Measurements from ENCODE around the gene GAGE10. TPM values are rescaled to one million over a fixed set of nuclear protein-coding genes. Genes with fewer than 3 reads are reported as not detected.
"Not testable (repeated sequence)": the region's sequence is repeated elsewhere in the genome, so short reads cannot be mapped to it uniquely, and the experiment has no call there.

GAGE10 gene
- total and polyA plus RNA-seq, 2 experiments from 2014 or later = not detected

DNA sequence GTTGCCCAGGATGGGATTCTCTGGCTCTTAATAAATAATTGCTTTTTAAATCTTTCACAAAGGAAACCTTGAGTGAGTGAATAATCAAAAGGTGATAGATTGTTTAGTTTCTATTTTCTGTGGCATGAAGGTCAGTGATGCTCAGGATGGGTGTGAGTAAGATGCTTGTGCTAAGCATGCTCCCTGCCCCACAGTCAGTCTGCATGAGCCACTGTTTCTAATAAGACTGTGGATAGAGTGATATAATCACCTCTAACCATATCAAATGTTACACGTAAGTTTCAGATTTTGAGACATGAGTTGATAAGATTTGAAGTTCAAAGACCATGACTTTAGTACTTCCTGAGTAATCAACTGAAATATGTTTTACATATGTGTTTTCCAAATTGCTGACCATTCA, 2.7 kb upstream of the GAGE10 start:
- Mint-ChIP-seq H3K4me3 (no peak overlapping the region), H3K36me3 (ENCODE audit: low read depth) (no peaks in the 10 kb centered on the region), H3K4me1 (peaks cover 9% of the 10 kb centered on the region; the same call in 1 of the 3 replicates), H3K9me3 (no peaks in the 10 kb centered on the region), H3K27ac (no peak overlapping the region), H3K27me3 (ENCODE audit: insufficient read depth, low read depth, poor library complexity) (peaks cover 5% of the 10 kb centered on the region)
- no peak for ATAC-seq
- Histone ChIP-seq H3K9me2 (ENCODE audit: insufficient read depth) (no peaks in the 10 kb centered on the region), H3K79me2 (replicated peaks; ENCODE audit: insufficient read depth) (no peaks in the 10 kb centered on the region), H3K36me3 (ENCODE audit: insufficient read depth) (no peaks in the 10 kb centered on the region), H2AFZ (no peak overlapping the region), H3K27me3 (ENCODE audit: insufficient read depth) (no peaks in the 10 kb centered on the region), H3F3A (replicated peaks; ENCODE audit: low read depth) (no peaks in the 10 kb centered on the region), H3K4me2 (no peak overlapping the region), H4K20me1 (replicated peaks; ENCODE audit: insufficient read depth) (no peaks in the 10 kb centered on the region), H3K4me1 (ENCODE audit: insufficient read depth) (no peaks in the 10 kb centered on the region), H3K27ac (ENCODE audit: low read depth) (no peak overlapping the region), H3K4me3 (no peak overlapping the region)
- TF ChIP-seq, protein P1, sequence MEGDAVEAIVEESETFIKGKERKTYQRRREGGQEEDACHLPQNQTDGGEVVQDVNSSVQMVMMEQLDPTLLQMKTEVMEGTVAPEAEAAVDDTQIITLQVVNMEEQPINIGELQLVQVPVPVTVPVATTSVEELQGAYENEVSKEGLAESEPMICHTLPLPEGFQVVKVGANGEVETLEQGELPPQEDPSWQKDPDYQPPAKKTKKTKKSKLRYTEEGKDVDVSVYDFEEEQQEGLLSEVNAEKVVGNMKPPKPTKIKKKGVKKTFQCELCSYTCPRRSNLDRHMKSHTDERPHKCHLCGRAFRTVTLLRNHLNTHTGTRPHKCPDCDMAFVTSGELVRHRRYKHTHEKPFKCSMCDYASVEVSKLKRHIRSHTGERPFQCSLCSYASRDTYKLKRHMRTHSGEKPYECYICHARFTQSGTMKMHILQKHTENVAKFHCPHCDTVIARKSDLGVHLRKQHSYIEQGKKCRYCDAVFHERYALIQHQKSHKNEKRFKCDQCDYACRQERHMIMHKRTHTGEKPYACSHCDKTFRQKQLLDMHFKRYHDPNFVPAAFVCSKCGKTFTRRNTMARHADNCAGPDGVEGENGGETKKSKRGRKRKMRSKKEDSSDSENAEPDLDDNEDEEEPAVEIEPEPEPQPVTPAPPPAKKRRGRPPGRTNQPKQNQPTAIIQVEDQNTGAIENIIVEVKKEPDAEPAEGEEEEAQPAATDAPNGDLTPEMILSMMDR (conservative IDR thresholded peaks at IDR 0.05; ENCODE audit: low read depth in 2 of 2) = no peak
- no peak for TF ChIP-seq JUNB (IDR thresholded peaks at IDR 0.05; ENCODE audit: unreplicated experiment)
- no peak for TF ChIP-seq EZH2phosphoT487 (IDR thresholded peaks at IDR 0.05; ENCODE audit: unreplicated experiment)
- TF ChIP-seq, protein P2, sequence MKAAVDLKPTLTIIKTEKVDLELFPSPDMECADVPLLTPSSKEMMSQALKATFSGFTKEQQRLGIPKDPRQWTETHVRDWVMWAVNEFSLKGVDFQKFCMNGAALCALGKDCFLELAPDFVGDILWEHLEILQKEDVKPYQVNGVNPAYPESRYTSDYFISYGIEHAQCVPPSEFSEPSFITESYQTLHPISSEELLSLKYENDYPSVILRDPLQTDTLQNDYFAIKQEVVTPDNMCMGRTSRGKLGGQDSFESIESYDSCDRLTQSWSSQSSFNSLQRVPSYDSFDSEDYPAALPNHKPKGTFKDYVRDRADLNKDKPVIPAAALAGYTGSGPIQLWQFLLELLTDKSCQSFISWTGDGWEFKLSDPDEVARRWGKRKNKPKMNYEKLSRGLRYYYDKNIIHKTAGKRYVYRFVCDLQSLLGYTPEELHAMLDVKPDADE (IDR thresholded peaks at IDR 0.05) = no peak
- TF ChIP-seq, protein P3, sequence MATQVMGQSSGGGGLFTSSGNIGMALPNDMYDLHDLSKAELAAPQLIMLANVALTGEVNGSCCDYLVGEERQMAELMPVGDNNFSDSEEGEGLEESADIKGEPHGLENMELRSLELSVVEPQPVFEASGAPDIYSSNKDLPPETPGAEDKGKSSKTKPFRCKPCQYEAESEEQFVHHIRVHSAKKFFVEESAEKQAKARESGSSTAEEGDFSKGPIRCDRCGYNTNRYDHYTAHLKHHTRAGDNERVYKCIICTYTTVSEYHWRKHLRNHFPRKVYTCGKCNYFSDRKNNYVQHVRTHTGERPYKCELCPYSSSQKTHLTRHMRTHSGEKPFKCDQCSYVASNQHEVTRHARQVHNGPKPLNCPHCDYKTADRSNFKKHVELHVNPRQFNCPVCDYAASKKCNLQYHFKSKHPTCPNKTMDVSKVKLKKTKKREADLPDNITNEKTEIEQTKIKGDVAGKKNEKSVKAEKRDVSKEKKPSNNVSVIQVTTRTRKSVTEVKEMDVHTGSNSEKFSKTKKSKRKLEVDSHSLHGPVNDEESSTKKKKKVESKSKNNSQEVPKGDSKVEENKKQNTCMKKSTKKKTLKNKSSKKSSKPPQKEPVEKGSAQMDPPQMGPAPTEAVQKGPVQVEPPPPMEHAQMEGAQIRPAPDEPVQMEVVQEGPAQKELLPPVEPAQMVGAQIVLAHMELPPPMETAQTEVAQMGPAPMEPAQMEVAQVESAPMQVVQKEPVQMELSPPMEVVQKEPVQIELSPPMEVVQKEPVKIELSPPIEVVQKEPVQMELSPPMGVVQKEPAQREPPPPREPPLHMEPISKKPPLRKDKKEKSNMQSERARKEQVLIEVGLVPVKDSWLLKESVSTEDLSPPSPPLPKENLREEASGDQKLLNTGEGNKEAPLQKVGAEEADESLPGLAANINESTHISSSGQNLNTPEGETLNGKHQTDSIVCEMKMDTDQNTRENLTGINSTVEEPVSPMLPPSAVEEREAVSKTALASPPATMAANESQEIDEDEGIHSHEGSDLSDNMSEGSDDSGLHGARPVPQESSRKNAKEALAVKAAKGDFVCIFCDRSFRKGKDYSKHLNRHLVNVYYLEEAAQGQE (IDR thresholded peaks at IDR 0.05; ENCODE audit: unreplicated experiment) = no peak
- no peak for TF ChIP-seq STAT1 (IDR thresholded peaks at IDR 0.05; ENCODE audit: unreplicated experiment)
- no peak for TF ChIP-seq ZNF331 (CRISPR knock-in tag; IDR thresholded peaks at IDR 0.05; ENCODE audit: low read depth)
- TF ChIP-seq CREB1 (CRISPR knock-in tag; IDR thresholded peaks at IDR 0.05; ENCODE audit: low read depth) = no peak
- no peak for DNase-seq (ENCODE audit: low spot score)

DNA sequence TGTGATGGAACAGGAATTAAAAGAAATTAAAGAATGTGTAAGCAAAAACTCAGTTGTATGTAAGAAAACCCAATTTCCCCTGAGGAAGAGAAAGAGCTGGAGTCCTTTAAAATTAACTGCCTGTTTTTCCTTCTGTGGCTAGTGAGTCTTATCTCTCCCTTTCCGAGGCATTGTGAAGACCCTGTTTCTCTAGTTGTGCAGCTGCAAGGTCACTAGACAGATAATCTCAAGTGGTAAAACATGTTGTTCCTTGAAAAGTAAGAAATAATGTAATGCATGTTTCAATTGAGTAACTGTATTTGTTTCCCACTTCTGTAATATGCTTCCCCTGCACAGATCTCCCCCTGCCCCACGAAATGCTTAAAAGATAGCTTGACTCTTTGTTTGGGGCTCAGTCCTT, 4.3 kb downstream of the GAGE10 start:
- H3K27ac ChIP-seq (ENCODE audit: low read depth); DNase-seq (ENCODE audit: low spot score); H3K36me3 Mint-ChIP-seq (ENCODE audit: low read depth); H3K79me2 ChIP-seq (replicated peaks; ENCODE audit: insufficient read depth); H3K27me3 ChIP-seq (ENCODE audit: insufficient read depth); H3K4me2 ChIP-seq; H3K9me2 ChIP-seq (ENCODE audit: insufficient read depth); H3K36me3 ChIP-seq (ENCODE audit: insufficient read depth); H3K4me3 Mint-ChIP-seq; H3K4me3 ChIP-seq; H3F3A ChIP-seq (replicated peaks; ENCODE audit: low read depth); H4K20me1 ChIP-seq (replicated peaks; ENCODE audit: insufficient read depth); H3K27me3 Mint-ChIP-seq (ENCODE audit: insufficient read depth, low read depth, poor library complexity); H2AFZ ChIP-seq; ATAC-seq; H3K27ac Mint-ChIP-seq: not testable (repeated sequence)
- Mint-ChIP-seq H3K9me3 (peaks cover 13% of the 10 kb centered on the region; the same call in 1 of the 3 replicates), H3K4me1 (peaks cover 39% of the 10 kb centered on the region)
- H3K4me1 ChIP-seq (ENCODE audit: insufficient read depth) = peaks cover 12% of the 10 kb centered on the region

Measured in GM23338 (cell line).